ENCODE data around the gene HEATR5A.
"Not testable (repeated sequence)": the region's sequence is repeated elsewhere in the genome, so short reads cannot be mapped to it uniquely, and the experiment has no call there.

The HEATR5A gene

GRCh38 chr14:31291210-31291609 is 129.1 kb downstream of the HEATR5A start:
- DNase-seq (ENCODE audit: insufficient read length, low spot score) (no peak), FAIRE-seq (no peak)

- FAIRE-seq (no peak), DNase-seq (ENCODE audit: insufficient read length, low spot score) (no peak)
These were observed 132.9 kb downstream of the HEATR5A start for GRCh38 chr14:31287294-31287972.

- FAIRE-seq (no peak), DNase-seq (ENCODE audit: insufficient read length, low spot score) (no peak)
These were observed 133.7 kb downstream of the HEATR5A start for GRCh38 chr14:31286456-31287293.

GRCh38 chr14:31283578-31284252 is 136.6 kb downstream of the HEATR5A start:
- FAIRE-seq (no peak), DNase-seq (ENCODE audit: insufficient read length, low spot score) (no peak)

GRCh38 chr14:31283153-31283552 is 137.2 kb downstream of the HEATR5A start:
- FAIRE-seq, result no peak
- no peak for DNase-seq (ENCODE audit: insufficient read length, low spot score)

GRCh38 chr14:31280871-31281220 is 139.5 kb downstream of the HEATR5A start:
- DNase-seq (ENCODE audit: insufficient read length, low spot score) (no peak), FAIRE-seq (no peak)

GRCh38 chr14:31280132-31280870 is 140.0 kb downstream of the HEATR5A start:
- DNase-seq (ENCODE audit: insufficient read length, low spot score) (no peak), FAIRE-seq (no peak)

- DNase-seq (ENCODE audit: insufficient read length, low spot score), result no peak
- FAIRE-seq, result no peak
These were observed 141.5 kb downstream of the HEATR5A start for GRCh38 chr14:31278883-31279282.

GRCh38 chr14:31277085-31277484 is 143.3 kb downstream of the HEATR5A start:
- no peak for DNase-seq (ENCODE audit: insufficient read length, low spot score)
- no peak for FAIRE-seq

GRCh38 chr14:31276417-31276816 is 143.9 kb downstream of the HEATR5A start:
- FAIRE-seq, result not testable (repeated sequence)

GRCh38 chr14:31275731-31276130 is 144.6 kb downstream of the HEATR5A start:
- FAIRE-seq, result no peak
- no peak for DNase-seq (ENCODE audit: insufficient read length, low spot score)

More at GRCh38 chr14:31276417-31276816, 143.9 kb downstream of the HEATR5A start:
- DNase-seq (ENCODE audit: insufficient read length, low spot score), result not testable (repeated sequence)

- FAIRE-seq, result no peak
- no peak for DNase-seq (ENCODE audit: insufficient read length, low spot score)
These were observed 148.7 kb downstream of the HEATR5A start for GRCh38 chr14:31271648-31272047.

- DNase-seq (ENCODE audit: insufficient read length, low spot score), result no peak
- no peak for FAIRE-seq
These were observed 150.1 kb downstream of the HEATR5A start for GRCh38 chr14:31270196-31270772.

- no peak for FAIRE-seq
- DNase-seq (ENCODE audit: insufficient read length, low spot score), result no peak
These were observed 150.6 kb downstream of the HEATR5A start for GRCh38 chr14:31269634-31270195.

- no peak for FAIRE-seq
- no peak for DNase-seq (ENCODE audit: insufficient read length, low spot score)
These were observed 152.1 kb downstream of the HEATR5A start for GRCh38 chr14:31268216-31268615.

GRCh38 chr14:31266437-31267331 is 153.7 kb downstream of the HEATR5A start:
- no peak for FAIRE-seq
- no peak for DNase-seq (ENCODE audit: insufficient read length, low spot score)

GRCh38 chr14:31265701-31266398 is 154.5 kb downstream of the HEATR5A start:
- FAIRE-seq, result no peak
- no peak for DNase-seq (ENCODE audit: insufficient read length, low spot score)

- FAIRE-seq (no peak), DNase-seq (ENCODE audit: insufficient read length, low spot score) (no peak)
These were observed 156.7 kb downstream of the HEATR5A start for GRCh38 chr14:31263485-31264133.

Measured in GM19239 (cell line).